HK-2 (cell line): ENCODE measurements around the gene RNU2-63P.
"Not testable (repeated sequence)": the region's sequence is repeated elsewhere in the genome, so short reads cannot be mapped to it uniquely, and the experiment has no call there.

ENCODE experiments used
- DNase-seq: peaks from one replicate; pipeline ENCODE4 v3.0.0-alpha.2; 2018; ENCODE audit not compliant: unreplicated experiment

The RNU2-63P gene

GRCh38 chr2:88028931-88029330 is 12.6 kb upstream of the RNU2-63P start:
- no peak for DNase-seq

- DNase-seq = no peak
Observed at GRCh38 chr2:88027697-88028389, 11.5 kb upstream of the RNU2-63P start.

- no peak for DNase-seq
Observed at GRCh38 chr2:88024509-88024908, 8.2 kb upstream of the RNU2-63P start.

GRCh38 chr2:88022669-88022921 is 6.2 kb upstream of the RNU2-63P start:
- no peak for DNase-seq

GRCh38 chr2:88019985-88020384 is 3.6 kb upstream of the RNU2-63P start:
- no peak for DNase-seq

- no peak for DNase-seq
Observed at GRCh38 chr2:88018909-88019308, 2.6 kb upstream of the RNU2-63P start.

GRCh38 chr2:88018077-88018805 is 1.9 kb upstream of the RNU2-63P start:
- not testable (repeated sequence) for DNase-seq

- DNase-seq = not testable (repeated sequence)
Observed at GRCh38 chr2:88017780-88018038, 1.4 kb upstream of the RNU2-63P start.

GRCh38 chr2:88016960-88017779 is 823 bp upstream of the RNU2-63P start:
- no peak for DNase-seq

- no peak for DNase-seq
Observed at GRCh38 chr2:88011011-88011410, 5.3 kb downstream of the RNU2-63P start.

GRCh38 chr2:88010136-88010535 is 6.2 kb downstream of the RNU2-63P start:
- no peak for DNase-seq

- DNase-seq = no peak
Observed at GRCh38 chr2:88006912-88007439, 9.4 kb downstream of the RNU2-63P start.

GRCh38 chr2:88005776-88006175 is 10.6 kb downstream of the RNU2-63P start:
- DNase-seq = no peak

GRCh38 chr2:88003074-88003755 is 13.1 kb downstream of the RNU2-63P start:
- no peak for DNase-seq

GRCh38 chr2:88002359-88002707 is 14.0 kb downstream of the RNU2-63P start:
- no peak for DNase-seq

- DNase-seq = not testable (repeated sequence)
Observed at GRCh38 chr2:88000474-88000873, 15.9 kb downstream of the RNU2-63P start.

- DNase-seq = no peak
Observed at GRCh38 chr2:87996570-87996969, 19.8 kb downstream of the RNU2-63P start.

- no peak for DNase-seq
Observed at GRCh38 chr2:87995756-87996155, 20.6 kb downstream of the RNU2-63P start.

GRCh38 chr2:87994304-87994850 is 22.0 kb downstream of the RNU2-63P start:
- not testable (repeated sequence) for DNase-seq

GRCh38 chr2:87992569-87992968 is 23.8 kb downstream of the RNU2-63P start:
- not testable (repeated sequence) for DNase-seq

- not testable (repeated sequence) for DNase-seq
Observed at GRCh38 chr2:87987473-87987872, 28.9 kb downstream of the RNU2-63P start.

- not testable (repeated sequence) for DNase-seq
Observed at GRCh38 chr2:87985902-87986301, 30.4 kb downstream of the RNU2-63P start.
